ENCODE measurements around the gene ZNF618. TPM values are rescaled to one million over a fixed set of nuclear protein-coding genes. Genes with fewer than 3 reads are reported as not detected.

The ZNF618 gene
- total RNA-seq, 1 experiment from 2014 or later, result 1.8 TPM

- intact Hi-C loops (cut with micrococcal nuclease; ENCODE audit: unreplicated experiment), result no loop called here
- Histone ChIP-seq H3K36me3 (ENCODE audit: control insufficient read depth, insufficient read depth, low read length) (no peaks in the 10 kb centered on the region), H3K27me3 (ENCODE audit: control insufficient read depth, insufficient read depth, low read length) (no peaks in the 10 kb centered on the region), H3K4me3 (ENCODE audit: low read depth in 2 of 2, low read length in 2 of 2) (no peak overlapping the region), H3K9me3 (ENCODE audit: control insufficient read depth, insufficient read depth, low read depth, low read length) (no peaks in the 10 kb centered on the region), H3K4me1 (ENCODE audit: control insufficient read depth, insufficient read depth, low read length) (no peaks in the 10 kb centered on the region), H3K27ac (ENCODE audit: low read length) (no peak overlapping the region)
- BruUV-seq (replicated peaks), result no TSS peak
- in situ Hi-C loops (cut with HindIII; ENCODE audit: low pct_unique_long_range_greater_than_20kb, low sequenced_read_pairs), result no loop called here
- ChIA-PET CTCF (no interaction called here), POLR2A (no interaction called here)
- TF ChIP-seq POLR2AphosphoS5 (IDR thresholded peaks at IDR 0.05; ENCODE audit: low read depth, low read length) (no peak), REST (IDR thresholded peaks at IDR 0.05; ENCODE audit: insufficient read depth in 1 of 2, low read depth in 2 of 2, low read length in 1 of 2) (no peak), CTCF (IDR thresholded peaks at IDR 0.05) (no peak), TCF7L2 (IDR thresholded peaks at IDR 0.05; ENCODE audit: low read depth, low read length) (no peak), SIN3A (IDR thresholded peaks at IDR 0.05; ENCODE audit: borderline replicate concordance, insufficient read depth, low read depth, low read length) (no peak)
- DNase-seq (ENCODE audit: low read depth, low spot score) (no peak), ATAC-seq (no peak)
Observed at GRCh38 chr9:114058688-114059046, 182.6 kb downstream of the ZNF618 start.

- CTCF ChIA-PET, result no interaction called here
- H3K27ac ChIP-seq (ENCODE audit: low read length), result no peak overlapping the region
- intact Hi-C loops (cut with micrococcal nuclease; ENCODE audit: unreplicated experiment) (no loop called here), in situ Hi-C loops (cut with HindIII; ENCODE audit: low pct_unique_long_range_greater_than_20kb, low sequenced_read_pairs) (no loop called here)
- 0 out of 2 replicates have a peak, but pooled peaks cover 2% of the 10 kb centered on the region for H3K27me3 ChIP-seq (ENCODE audit: control insufficient read depth, insufficient read depth, low read length)
- no peak for ATAC-seq
- POLR2A ChIA-PET, result no interaction called here
- DNase-seq (ENCODE audit: low read depth, low spot score), result no peak
- TF ChIP-seq REST (IDR thresholded peaks at IDR 0.05; ENCODE audit: insufficient read depth in 1 of 2, low read depth in 2 of 2, low read length in 1 of 2) (no peak), SIN3A (IDR thresholded peaks at IDR 0.05; ENCODE audit: borderline replicate concordance, insufficient read depth, low read depth, low read length) (no peak), POLR2AphosphoS5 (IDR thresholded peaks at IDR 0.05; ENCODE audit: low read depth, low read length) (no peak), CTCF (IDR thresholded peaks at IDR 0.05) (no peak), TCF7L2 (IDR thresholded peaks at IDR 0.05; ENCODE audit: low read depth, low read length) (no peak)
- no peaks in the 10 kb centered on the region for H3K9me3 ChIP-seq (ENCODE audit: control insufficient read depth, insufficient read depth, low read depth, low read length)
- no TSS peak for BruUV-seq (replicated peaks)
- no peak overlapping the region for H3K4me3 ChIP-seq (ENCODE audit: low read depth in 2 of 2, low read length in 2 of 2)
- no peaks in the 10 kb centered on the region for H3K36me3 ChIP-seq (ENCODE audit: control insufficient read depth, insufficient read depth, low read length)
- H3K4me1 ChIP-seq (ENCODE audit: control insufficient read depth, insufficient read depth, low read length), result no peaks in the 10 kb centered on the region
Observed at GRCh38 chr9:114059047-114059803, 183.1 kb downstream of the ZNF618 start.

All from Panc1 (cell line).